Lung (tissue), 12 donors: ENCODE measurements around the gene SGPL1. TPM values are rescaled to one million over a fixed set of nuclear protein-coding genes. Genes with fewer than 3 reads are reported as not detected.
"Not testable (repeated sequence)": the region's sequence is repeated elsewhere in the genome, so short reads cannot be mapped to it uniquely, and the experiment has no call there.

Experiments used
- ATAC-seq: fragments of 200-7000 bp; cut with Tn5 transposase; one replicate; pipeline ENCODE4 v1.9.1; 2020; ENCODE audit warnings: moderate number of reproducible peaks; ENCODE audit not compliant: insufficient read depth, low FRiP score
- DNase-seq, 3 donors: peaks; one replicate each; pipeline ENCODE4 v3.0.0-alpha.2; 2013 to 2017
- H3K27ac ChIP-seq, 2 donors: one replicate each; pipeline ENCODE4 v1.5.1; 2013; ENCODE audit warnings: mild to moderate bottlenecking in 2 of 2, moderate library complexity in 2 of 2, control low read depth in 1 of 2, inconsistent platforms in 1 of 2, low read depth in 1 of 2, low read length in 1 of 2
- H3K27me3 ChIP-seq, 3 donors: one replicate each; pipeline ENCODE4 v1.5.1; 2013; ENCODE audit warnings: low read length in 2 of 3; ENCODE audit not compliant: control insufficient read depth in 3 of 3, insufficient read depth in 3 of 3
- H3K36me3 ChIP-seq, 4 donors: one replicate each; pipeline ENCODE4 v1.5.1; 2013; ENCODE audit warnings: low read length in 4 of 4, mild to moderate bottlenecking in 1 of 4, moderate library complexity in 1 of 4; ENCODE audit not compliant: control insufficient read depth in 4 of 4, insufficient read depth in 4 of 4
- H3K4me1 ChIP-seq, 5 donors: one replicate each; pipeline ENCODE4 v1.5.1; 2013; ENCODE audit warnings: low read length in 5 of 5, mild to moderate bottlenecking in 2 of 5, moderate library complexity in 1 of 5; ENCODE audit not compliant: control insufficient read depth in 5 of 5, insufficient read depth in 5 of 5
- H3K4me3 ChIP-seq: one replicate; pipeline ENCODE4 v1.5.1; 2013; ENCODE audit warnings: mild to moderate bottlenecking, control low read depth, moderate library complexity
- H3K9ac ChIP-seq, 2 donors: one replicate each; pipeline ENCODE4 v1.5.1; 2013; ENCODE audit warnings: low read length in 2 of 2, control low read depth in 1 of 2; ENCODE audit not compliant: insufficient read depth in 1 of 2
- H3K9me3 ChIP-seq, 4 donors: one replicate each; pipeline ENCODE4 v1.5.1; 2013; ENCODE audit warnings: low read length in 3 of 4, mild to moderate bottlenecking in 1 of 4, moderate library complexity in 1 of 4; ENCODE audit not compliant: control insufficient read depth in 4 of 4, insufficient read depth in 3 of 4
- WGBS, 2 donors: extraction: QIAGEN DNeasy Blood & Tissue Kit; methylation state at CpG; one replicate each; pipeline ENCODE4 v1.1.7; 2013; 5-methylcytosine and 5-hydroxymethylcytosine counted together
- polyA plus RNA-seq, 2 donors: library from polyadenylated mRNA; stranded (reverse); fragments of 200-250 nt; gene quantifications; one replicate each; pipeline ENCODE4 v1.2.1, GENCODE V29; 2013
- total RNA-seq, 2 donors: library from RNA; depleted of rRNA in 1 of 2; stranded (reverse); fragments of >200 nt in 1 of 2; gene quantifications; one replicate each; pipeline ENCODE4 v1.2.1, GENCODE V29; 2014 to 2021
- TF ChIP-seq, protein P1 (sequence below): IDR thresholded peaks from 2 replicates; pipeline ENCODE4 v1.5.1; 2012; ENCODE audit warnings: mild to moderate bottlenecking; ENCODE audit errors: control extremely low read depth, extremely low read depth
- donor health status: control.
- donor health status: control.
- donor health status: Bipolar disorder and iron deficiency.
- donor health status: healthy.
- donor health status: DM: yes; HTN: yes; CAD: no.

SGPL1 gene
- total and polyA plus RNA-seq, 4 donors: 8.3 to 57.4 (median 30.8) TPM

DNA sequence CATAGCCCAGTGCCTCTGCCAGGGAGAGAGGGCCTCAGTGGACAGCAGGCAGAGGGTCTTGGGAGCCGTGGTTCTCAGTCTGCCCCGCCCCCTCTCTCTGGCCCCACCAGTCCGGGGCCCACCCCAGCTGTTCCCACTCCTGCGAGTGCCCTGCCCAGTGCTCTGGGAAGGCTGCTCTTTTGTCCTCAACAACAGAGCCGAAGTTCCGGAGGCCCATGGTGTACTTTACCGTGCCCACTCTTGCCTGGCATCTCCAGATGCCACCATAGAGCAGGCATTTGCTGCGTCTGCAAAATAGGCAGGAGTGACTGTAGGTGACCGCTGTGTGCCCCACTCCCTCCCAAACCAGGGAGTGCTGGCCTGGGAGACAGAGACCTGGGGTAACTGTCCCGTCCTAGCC is 101.9 kb downstream of the SGPL1 start:
- Histone ChIP-seq H3K36me3 (no peaks in the 10 kb centered on the region), H3K9ac (no peak overlapping the region), H3K27ac (no peak overlapping the region), H3K27me3 (no peaks in the 10 kb centered on the region), H3K4me1 (peaks cover 0 to 14% (median 3%) of the 10 kb centered on the region in 5 donors), H3K9me3 (no peaks in the 10 kb centered on the region), H3K4me3 (no peak overlapping the region)
- ATAC-seq (no peak), DNase-seq (no peak)
- 81% methylated on average over 10 of the region's 10 CpGs for WGBS, 2 donors
- TF ChIP-seq, protein P1, sequence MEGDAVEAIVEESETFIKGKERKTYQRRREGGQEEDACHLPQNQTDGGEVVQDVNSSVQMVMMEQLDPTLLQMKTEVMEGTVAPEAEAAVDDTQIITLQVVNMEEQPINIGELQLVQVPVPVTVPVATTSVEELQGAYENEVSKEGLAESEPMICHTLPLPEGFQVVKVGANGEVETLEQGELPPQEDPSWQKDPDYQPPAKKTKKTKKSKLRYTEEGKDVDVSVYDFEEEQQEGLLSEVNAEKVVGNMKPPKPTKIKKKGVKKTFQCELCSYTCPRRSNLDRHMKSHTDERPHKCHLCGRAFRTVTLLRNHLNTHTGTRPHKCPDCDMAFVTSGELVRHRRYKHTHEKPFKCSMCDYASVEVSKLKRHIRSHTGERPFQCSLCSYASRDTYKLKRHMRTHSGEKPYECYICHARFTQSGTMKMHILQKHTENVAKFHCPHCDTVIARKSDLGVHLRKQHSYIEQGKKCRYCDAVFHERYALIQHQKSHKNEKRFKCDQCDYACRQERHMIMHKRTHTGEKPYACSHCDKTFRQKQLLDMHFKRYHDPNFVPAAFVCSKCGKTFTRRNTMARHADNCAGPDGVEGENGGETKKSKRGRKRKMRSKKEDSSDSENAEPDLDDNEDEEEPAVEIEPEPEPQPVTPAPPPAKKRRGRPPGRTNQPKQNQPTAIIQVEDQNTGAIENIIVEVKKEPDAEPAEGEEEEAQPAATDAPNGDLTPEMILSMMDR: no peak

DNA sequence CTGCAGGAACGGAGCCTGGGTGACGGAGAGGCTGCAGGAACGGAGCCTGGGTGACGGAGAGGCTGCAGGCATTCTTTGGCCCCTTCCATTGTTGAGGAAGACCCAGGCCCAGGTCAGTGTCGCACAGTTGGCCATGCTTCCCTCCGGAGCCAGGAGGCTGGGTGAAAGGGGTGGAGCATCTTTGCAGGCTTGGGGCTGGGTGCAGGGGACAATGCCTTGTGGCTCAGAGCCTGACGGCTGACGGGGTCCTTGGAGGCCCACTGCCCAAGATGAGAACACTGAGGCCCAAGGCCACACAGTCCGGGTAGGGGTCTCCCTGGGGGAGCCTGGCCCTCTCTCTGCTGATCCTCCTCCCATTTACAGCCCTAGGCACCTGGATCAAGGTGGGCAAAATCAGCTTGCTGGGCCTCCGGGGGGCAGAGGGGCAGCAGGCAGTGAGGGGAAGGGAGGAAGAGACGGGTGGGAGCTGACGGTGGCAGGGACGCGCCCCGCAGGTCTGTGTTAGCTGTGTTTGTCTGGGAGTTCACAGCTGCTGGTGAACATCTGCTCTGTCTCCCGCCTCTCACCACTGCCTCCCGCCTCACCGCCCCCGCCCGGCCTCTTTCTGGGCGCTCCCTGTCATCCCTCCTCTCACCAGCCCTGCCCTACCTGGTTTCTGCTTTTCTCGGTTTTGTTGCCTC is 103.2 kb downstream of the SGPL1 start:
- Histone ChIP-seq H3K27ac (no peak overlapping the region), H3K36me3 (no peaks in the 10 kb centered on the region), H3K27me3 (peaks cover 0 to 3% (median 0%) of the 10 kb centered on the region in 3 donors), H3K4me3 (no peak overlapping the region), H3K9ac (no peak overlapping the region), H3K9me3 (no peaks in the 10 kb centered on the region), H3K4me1 (peaks cover 0 to under 1% (median 0%) of the 10 kb centered on the region in 5 donors)
- 62 to 75% methylated on average over 22 of the region's 22 CpGs for WGBS, 2 donors
- ATAC-seq (no peak), DNase-seq (peak in 2 of 3 donors; percentile 34 to 37)
- TF ChIP-seq, protein P1: no peak

DNA sequence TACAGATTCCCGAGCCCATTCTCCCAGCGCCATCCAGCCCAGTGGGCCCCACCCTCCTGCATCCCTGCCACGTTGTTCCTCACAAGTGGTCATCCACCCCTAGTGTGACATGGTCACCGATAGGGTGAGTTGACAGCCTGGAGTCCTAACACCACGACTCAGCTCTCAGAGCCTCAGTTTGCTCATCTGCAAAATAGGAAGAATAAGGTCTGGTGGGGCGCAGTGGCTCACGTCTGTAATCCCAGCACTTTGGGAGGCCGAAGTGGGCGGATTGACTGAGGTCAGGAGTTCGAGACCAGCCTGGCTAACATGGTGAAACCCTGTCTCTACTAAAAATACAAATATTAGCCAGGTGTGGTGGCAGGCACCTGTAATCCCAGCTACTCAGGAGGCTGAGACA is 104.2 kb downstream of the SGPL1 start:
- not testable (repeated sequence) for ATAC-seq, DNase-seq
- 86 to 90% methylated on average over 10 of the region's 10 CpGs for WGBS, 2 donors

DNA sequence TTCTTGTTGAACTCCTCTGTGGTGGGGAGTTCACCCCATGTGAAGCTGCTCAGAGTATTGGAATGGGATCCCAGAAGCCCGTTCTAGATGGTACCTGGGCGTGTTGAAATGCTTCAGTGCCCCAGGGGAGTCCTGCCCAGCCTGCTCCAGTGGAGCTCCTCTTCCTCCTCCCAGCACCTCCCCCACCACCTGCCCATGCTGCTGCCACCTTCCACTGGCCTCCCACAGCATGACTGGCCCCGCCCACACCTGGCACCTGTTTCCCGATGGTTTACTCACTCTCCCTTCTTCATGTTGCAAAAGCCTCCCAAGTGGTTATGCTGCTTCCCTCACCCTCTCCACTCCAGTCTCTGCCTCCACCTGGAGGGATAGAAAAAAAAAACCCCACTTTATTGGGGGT is 104.8 kb downstream of the SGPL1 start:
- Histone ChIP-seq H3K4me3 (no peak overlapping the region), H3K36me3 (no peaks in the 10 kb centered on the region), H3K27ac (no peak overlapping the region), H3K27me3 (peaks cover 0 to 3% (median 0%) of the 10 kb centered on the region in 3 donors), H3K9me3 (no peaks in the 10 kb centered on the region), H3K9ac (no peak overlapping the region), H3K4me1 (no peaks in the 10 kb centered on the region)
- DNase-seq: peak in 1 of 3 donors; percentile 31
- TF ChIP-seq, protein P1: no peak
- peak; percentile 84 for ATAC-seq
- 57 to 70% methylated on average over 4 of the region's 4 CpGs for WGBS, 2 donors

More for the DNA sequence above, 104.2 kb downstream of the SGPL1 start:
- H3K27me3 ChIP-seq, H3K36me3 ChIP-seq, H3K9ac ChIP-seq, H3K27ac ChIP-seq, H3K9me3 ChIP-seq, H3K4me1 ChIP-seq, H3K4me3 ChIP-seq: not testable (repeated sequence)
